Measurements from ENCODE around the gene ZNF560. TPM values are rescaled to one million over a fixed set of nuclear protein-coding genes. Genes with fewer than 3 reads are reported as not detected.

The ZNF560 gene
- total and polyA plus RNA-seq, 8 donors: not detected

- Histone ChIP-seq H3K27ac (peak within 1 kb of the TSS; percentile 85 to 91 (median 90)), H3K4me3 (peak within 1 kb of the TSS; percentile 57 to 77 (median 66)), H3K4me1 (peaks cover 0 to 25% (median 10%) of the 10 kb centered on the region in 4 donors), H3K36me3 (peaks cover 29 to 35% (median 34%) of the 10 kb centered on the region in 4 donors), H3K27me3 (no peaks in the 10 kb centered on the region), H3K9me3 (peaks cover 14 to 64% (median 36%) of the 10 kb centered on the region in 4 donors)
- intact Hi-C loops (cut with DNase I; ENCODE audit: low total_unique reads): no loop called here
- peak; percentile 85 to 97 for DNase-seq
- 1 to 3% (median 2%) methylated on average over 31 to 49 of the region's 49 CpGs for WGBS, 5 donors
- TF ChIP-seq POLR2A (IDR thresholded peaks at IDR 0.05): no peak
- TF ChIP-seq POLR2AphosphoS5 (IDR thresholded peaks at IDR 0.05): peak; percentile 58 to 80 (median 61)
- no peak for TF ChIP-seq EP300 (IDR thresholded peaks at IDR 0.05)
- no peak for TF ChIP-seq CTCF (IDR thresholded peaks at IDR 0.05)
Measured at GRCh38 chr19:9538183-9539058, 40.0 kb upstream of the ZNF560 start, which contains the start of gene ZNF426. Gene ZNF426 (minus strand): TSS chr19:9538645. CDS start chr19:9536232, 2,413 bp downstream.

- Histone ChIP-seq H3K9me3 (peaks cover 27 to 72% (median 57%) of the 10 kb centered on the region in 4 donors), H3K4me3 (no peak overlapping the region), H3K27me3 (no peaks in the 10 kb centered on the region), H3K36me3 (peaks cover 54 to 60% (median 59%) of the 10 kb centered on the region in 4 donors), H3K4me1 (peaks cover 0 to 25% (median 10%) of the 10 kb centered on the region in 4 donors), H3K27ac (no peak overlapping the region)
- DNase-seq: no peak
- no peak for TF ChIP-seq POLR2A (IDR thresholded peaks at IDR 0.05)
- intact Hi-C loops (cut with DNase I; ENCODE audit: low total_unique reads): no loop called here
- WGBS, 5 donors: 93 to 96% (median 96%) methylated on average over 4 of the region's 4 CpGs
Measured at GRCh38 chr19:9535934-9536333, 37.5 kb upstream of the ZNF560 start.

- peaks cover 86 to 100% (median 99%) of the 10 kb centered on the region in 4 donors for H3K36me3 ChIP-seq
- H3K9me3 ChIP-seq: peaks cover 58 to 100% (median 92%) of the 10 kb centered on the region in 4 donors
- peaks cover 0 to 8% (median 3%) of the 10 kb centered on the region in 4 donors for H3K4me1 ChIP-seq
- DNase-seq: no peak
- TF ChIP-seq POLR2AphosphoS5 (IDR thresholded peaks at IDR 0.05): no peak
- no peak for TF ChIP-seq POLR2A (IDR thresholded peaks at IDR 0.05)
- no peak for TF ChIP-seq EP300 (IDR thresholded peaks at IDR 0.05)
- no peak overlapping the region for H3K27ac ChIP-seq
- intact Hi-C loops (cut with DNase I; ENCODE audit: low total_unique reads): no loop called here
- H3K4me3 ChIP-seq: no peak overlapping the region
- 90 to 99% (median 97%) methylated on average over 4 of the region's 4 CpGs for WGBS, 5 donors
- no peaks in the 10 kb centered on the region for H3K27me3 ChIP-seq
Measured at GRCh38 chr19:9531933-9532332, 33.5 kb upstream of the ZNF560 start.

- H3K36me3 ChIP-seq: peaks cover 61 to 97% (median 83%) of the 10 kb centered on the region in 4 donors
- no peaks in the 10 kb centered on the region for H3K27me3 ChIP-seq
- DNase-seq: no peak
- H3K4me1 ChIP-seq: no peaks in the 10 kb centered on the region
- WGBS, 5 donors: 97 to 99% (median 98%) methylated on average over 5 of the region's 5 CpGs
- H3K4me3 ChIP-seq: no peak overlapping the region
- intact Hi-C loops (cut with DNase I; ENCODE audit: low total_unique reads): no loop called here
- no peak for TF ChIP-seq EP300 (IDR thresholded peaks at IDR 0.05)
- no peak for TF ChIP-seq POLR2AphosphoS5 (IDR thresholded peaks at IDR 0.05)
- no peak for TF ChIP-seq POLR2A (IDR thresholded peaks at IDR 0.05)
- no peak for TF ChIP-seq CTCF (IDR thresholded peaks at IDR 0.05)
- no peak overlapping the region for H3K27ac ChIP-seq
- peaks cover 66 to 100% (median 99%) of the 10 kb centered on the region in 4 donors for H3K9me3 ChIP-seq
Measured at GRCh38 chr19:9528757-9529336, 30.4 kb upstream of the ZNF560 start.

- Histone ChIP-seq H3K4me3 (no peak overlapping the region), H3K9me3 (peaks cover 60 to 100% (median 99%) of the 10 kb centered on the region in 4 donors)
- WGBS, 5 donors: 94 to 98% (median 97%) methylated on average over 1 of the region's 1 CpG
Measured at GRCh38 chr19:9523885-9524474, 25.6 kb upstream of the ZNF560 start.

More at GRCh38 chr19:9523885-9524474, 25.6 kb upstream of the ZNF560 start:
- peaks cover 15 to 77% (median 39%) of the 10 kb centered on the region in 4 donors for H3K36me3 ChIP-seq
- intact Hi-C loops (cut with DNase I; ENCODE audit: low total_unique reads): no loop called here
- TF ChIP-seq CTCF (IDR thresholded peaks at IDR 0.05) (no peak), POLR2A (IDR thresholded peaks at IDR 0.05) (no peak), POLR2AphosphoS5 (IDR thresholded peaks at IDR 0.05) (no peak), EP300 (IDR thresholded peaks at IDR 0.05) (no peak)
- no peak for DNase-seq
- no peaks in the 10 kb centered on the region for H3K27me3 ChIP-seq
- no peak overlapping the region for H3K27ac ChIP-seq
- no peaks in the 10 kb centered on the region for H3K4me1 ChIP-seq
